Activated CD8-positive, alpha-beta memory T cell treated with anti-CD3 and anti-CD28 coated beads, Interleukin-2, amount 50 U/mL, for 24 hours (primary cell): ENCODE measurements around the gene STX1B.
"Not testable (repeated sequence)": the region's sequence is repeated elsewhere in the genome, so short reads cannot be mapped to it uniquely, and the experiment has no call there.

Experiments used
- DNase-seq: peaks from one replicate; pipeline ENCODE4 v3.0.0-alpha.2; 2020; ENCODE audit errors: extremely low read depth

The STX1B gene

DNA sequence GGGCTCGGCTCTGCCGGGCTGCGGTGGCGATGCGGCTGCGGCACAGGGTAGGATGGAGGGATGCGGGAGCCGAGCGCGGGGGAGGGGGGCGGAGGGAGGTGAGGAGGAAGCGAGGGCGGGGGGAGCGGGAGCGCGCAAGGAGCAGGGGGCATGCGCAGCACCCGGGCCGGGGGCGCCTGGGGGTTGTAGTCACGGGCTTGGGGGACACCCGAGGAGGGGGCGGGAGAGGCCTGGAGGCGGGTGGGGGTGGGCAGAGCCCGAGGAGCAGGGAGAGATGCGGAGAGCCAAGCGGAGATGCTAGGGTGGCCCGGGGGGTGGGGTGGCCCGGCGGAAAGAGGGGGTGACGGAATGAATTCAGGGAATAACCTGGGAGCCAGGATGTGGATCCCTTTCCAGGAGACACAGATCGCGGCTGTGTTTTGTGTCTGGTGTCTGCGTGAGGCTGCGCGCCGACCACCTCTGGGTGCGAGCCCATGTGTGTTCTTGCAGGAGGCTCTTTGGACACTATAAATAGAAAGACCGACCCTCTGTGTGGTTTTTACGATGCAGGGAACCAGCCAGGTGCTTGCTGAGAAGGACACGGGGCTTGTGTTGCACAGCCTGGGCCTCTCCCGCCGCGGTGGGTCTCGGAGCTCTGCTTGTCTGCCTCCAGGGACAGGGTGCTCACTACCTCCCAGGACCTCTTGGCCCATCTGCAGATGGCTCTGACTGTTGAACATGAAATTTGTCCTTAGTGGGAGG lies at the start of gene STX1B:
Gene STX1B, minus strand, starts transcription at position 54 of the 741 bp plus-strand sequence. CDS start 242 bp downstream, outside the sequence.
- DNase-seq: no peak

DNA sequence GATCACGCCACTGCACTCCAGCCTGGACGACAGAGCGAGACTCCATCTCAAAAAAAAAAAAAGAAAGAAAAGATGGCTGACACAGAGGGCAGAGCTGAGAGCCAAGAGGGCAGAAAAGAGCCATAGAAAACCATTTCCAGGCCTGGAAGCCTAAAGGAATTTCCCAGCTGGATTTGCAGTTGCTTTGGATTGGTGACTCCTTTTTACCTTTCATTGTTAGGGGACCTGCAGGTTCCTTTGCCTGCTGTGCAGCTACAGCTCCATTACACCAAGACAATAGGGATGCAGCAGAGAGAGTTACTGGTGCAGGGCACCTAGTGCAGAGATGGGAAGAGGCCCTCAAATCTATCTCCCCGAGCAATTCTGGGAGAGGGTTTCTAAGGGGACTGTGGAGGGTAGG lies 45.2 kb upstream of the STX1B start:
- DNase-seq: no peak

GRCh38 chr16:31052114-31052513 lies 41.7 kb upstream of the STX1B start:
- DNase-seq: no peak

- no peak for DNase-seq
Observed at GRCh38 chr16:31050280-31051030, 40.0 kb upstream of the STX1B start.

DNA sequence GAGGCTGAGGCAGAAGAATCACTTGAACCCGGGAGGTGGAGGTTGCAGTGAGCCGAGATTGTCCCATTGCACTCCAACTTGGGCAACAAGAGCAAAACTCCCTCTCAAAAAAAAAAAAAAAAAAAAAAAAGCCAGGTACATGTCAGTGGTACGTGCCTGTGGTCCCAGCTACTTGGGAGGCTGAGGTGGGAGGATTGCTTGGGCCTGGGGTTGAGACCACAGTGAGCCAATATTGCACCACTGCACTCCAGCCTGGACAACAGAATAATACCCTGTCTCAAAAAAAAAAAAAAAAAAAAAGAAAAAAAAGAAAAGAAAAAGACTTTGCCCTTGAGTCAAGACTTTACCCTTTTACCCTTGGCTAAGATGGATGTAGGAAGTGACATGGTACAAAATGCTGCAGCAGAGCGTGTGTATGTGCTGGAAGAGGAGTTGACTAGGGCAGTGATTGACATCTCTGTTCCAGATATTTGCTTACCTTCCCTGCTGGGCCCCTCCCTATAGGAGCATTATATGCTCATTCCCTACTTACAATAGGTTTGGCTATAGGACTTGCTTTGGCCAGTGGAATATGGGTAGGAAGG lies 33.6 kb upstream of the STX1B start:
- DNase-seq: no peak

DNA sequence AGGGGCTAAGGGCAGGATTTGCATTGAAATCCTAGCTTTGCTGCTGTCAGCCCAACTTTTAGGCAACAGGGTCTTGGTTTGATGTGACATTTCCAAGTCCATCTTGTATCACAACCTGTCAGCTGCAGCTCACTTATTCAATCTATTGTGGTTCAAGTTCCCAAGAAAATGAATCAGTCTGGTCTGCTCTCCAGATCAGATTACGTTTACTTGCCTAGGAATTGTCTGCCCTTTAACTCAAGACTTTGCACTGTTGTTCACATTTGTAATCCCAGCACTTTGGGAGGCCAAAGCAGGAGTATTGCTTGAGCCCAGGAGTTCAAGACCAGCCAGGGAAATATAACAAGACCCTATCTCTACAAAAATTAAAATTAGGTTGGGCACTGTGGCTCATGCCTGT lies 32.9 kb upstream of the STX1B start:
- no peak for DNase-seq

GRCh38 chr16:31042866-31043265 lies 32.4 kb upstream of the STX1B start:
- DNase-seq: no peak

DNA sequence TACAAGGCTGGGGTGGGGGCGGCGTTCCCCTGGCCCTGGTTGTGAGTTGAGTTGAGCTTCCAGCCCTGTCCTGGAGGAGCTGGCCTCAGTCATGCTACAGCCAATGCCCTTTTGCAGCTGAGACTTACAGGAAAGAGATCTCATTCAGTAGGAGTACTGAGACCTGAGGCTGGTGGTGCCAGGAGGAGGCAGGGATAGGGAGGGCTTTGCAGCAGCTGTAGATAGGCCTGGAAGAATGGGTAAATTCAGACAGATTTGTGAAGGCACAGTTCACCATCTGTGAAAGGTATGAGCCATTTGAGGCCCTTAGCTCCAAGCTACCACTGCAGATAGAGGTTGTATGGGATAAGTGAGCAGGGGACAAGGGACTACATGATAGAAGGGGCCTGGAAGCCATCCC lies 28.6 kb upstream of the STX1B start:
- DNase-seq: no peak

GRCh38 chr16:31036691-31037090 lies 26.3 kb upstream of the STX1B start:
- DNase-seq: no peak

DNA sequence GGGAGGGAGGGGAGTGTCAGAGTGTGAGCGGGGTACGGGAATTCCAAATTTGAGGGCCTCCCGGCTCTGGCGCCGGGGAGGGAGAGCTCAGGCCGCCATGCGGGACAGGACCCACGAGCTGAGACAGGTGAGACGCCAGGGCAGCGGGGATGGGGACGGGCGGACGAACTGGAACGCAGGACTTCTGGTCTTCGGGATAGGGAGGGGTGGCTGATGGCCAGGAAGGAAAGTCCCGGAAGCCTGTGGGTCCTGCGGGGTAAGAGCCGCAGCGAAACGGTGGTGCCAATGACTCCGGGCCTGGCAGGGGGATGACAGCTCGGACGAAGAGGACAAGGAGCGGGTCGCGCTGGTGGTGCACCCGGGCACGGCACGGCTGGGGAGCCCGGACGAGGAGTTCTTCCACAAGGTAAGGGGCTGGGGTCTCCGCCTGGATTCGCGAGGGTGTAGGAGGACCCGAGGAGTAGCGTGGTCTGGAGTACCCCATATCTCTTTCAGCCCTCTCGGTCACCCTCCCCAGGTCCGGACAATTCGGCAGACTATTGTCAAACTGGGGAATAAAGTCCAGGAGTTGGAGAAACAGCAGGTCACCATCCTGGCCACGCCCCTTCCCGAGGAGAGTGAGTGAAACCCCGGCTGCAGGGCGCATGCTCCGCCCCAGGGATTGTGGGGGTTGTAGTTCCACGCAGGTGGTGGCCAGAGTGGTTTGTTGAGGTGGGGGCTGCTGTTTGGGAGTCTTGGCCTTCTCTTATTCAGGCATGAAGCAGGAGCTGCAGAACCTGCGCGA lies 23.5 kb upstream of the STX1B start:
- peak; percentile 82 for DNase-seq

- DNase-seq: peak; percentile 94
Observed at GRCh38 chr16:31032736-31033708, 22.6 kb upstream of the STX1B start, which contains the start of gene STX4. STX4 (plus strand) TSS chr16:31033558; CDS start chr16:31033806, 248 bp downstream.

DNA sequence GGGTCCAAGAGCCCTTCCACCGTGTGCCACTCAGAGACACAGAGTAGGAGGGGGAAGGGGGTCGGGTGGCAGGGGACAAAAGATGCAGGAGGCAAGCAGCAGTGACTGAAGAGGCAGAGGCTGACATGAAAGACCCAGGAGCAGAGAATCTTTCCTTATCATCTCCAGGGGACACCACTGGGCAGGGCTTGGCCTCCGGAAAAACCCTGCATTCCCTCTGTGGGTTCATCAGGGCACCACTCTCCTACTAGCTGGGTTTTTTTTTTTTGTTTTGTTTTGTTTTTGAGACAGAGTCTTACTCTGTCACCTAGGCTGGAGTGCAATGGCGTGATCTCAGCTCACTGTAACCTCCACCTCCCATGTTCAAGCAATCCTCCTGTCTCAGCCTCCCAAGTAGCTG lies 20.8 kb upstream of the STX1B start:
- no peak for DNase-seq

DNA sequence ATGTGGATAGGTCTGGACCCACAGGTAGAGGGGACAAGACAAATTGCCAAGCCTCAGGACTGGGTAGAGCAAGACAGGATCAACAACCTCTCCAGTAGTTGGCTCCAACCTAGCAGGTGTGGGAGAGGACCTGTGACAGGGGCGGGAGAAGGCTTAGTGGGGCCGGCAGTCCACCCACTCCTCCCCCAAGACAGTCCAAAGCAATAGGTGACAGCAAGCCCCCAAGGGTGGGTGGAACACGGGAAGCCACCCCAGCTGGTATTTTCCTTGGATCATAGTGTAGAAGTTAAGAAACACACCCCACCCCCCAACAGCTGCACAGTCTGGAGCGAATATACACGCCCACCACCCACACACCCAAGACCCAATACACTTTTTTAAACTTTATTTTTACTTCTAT lies 18.8 kb upstream of the STX1B start:
- DNase-seq: no peak

DNA sequence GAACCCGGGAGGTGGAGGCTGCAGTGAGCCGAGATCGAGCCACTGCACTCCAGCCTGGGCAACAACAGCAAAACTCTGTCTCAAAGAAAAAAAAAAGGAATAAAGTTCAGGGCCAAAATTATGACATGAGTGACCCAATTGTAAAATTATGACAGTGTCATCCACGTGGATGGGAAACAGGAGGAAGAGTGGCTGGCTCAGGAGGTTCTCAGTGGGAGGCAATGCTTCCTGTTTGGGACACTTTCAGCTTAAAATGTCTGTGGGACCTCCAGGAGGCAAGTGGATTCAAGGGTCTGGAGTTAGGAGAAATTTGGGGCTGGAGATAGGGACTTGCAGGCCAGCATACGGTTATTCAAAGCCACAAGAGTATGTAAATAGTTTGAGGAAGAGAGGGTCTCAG lies 14.9 kb upstream of the STX1B start:
- DNase-seq: no peak

- no peak for DNase-seq
Observed at GRCh38 chr16:31023627-31024226, 13.3 kb upstream of the STX1B start.

- no peak for DNase-seq
Observed at GRCh38 chr16:31023252-31023602, 12.8 kb upstream of the STX1B start.

DNA sequence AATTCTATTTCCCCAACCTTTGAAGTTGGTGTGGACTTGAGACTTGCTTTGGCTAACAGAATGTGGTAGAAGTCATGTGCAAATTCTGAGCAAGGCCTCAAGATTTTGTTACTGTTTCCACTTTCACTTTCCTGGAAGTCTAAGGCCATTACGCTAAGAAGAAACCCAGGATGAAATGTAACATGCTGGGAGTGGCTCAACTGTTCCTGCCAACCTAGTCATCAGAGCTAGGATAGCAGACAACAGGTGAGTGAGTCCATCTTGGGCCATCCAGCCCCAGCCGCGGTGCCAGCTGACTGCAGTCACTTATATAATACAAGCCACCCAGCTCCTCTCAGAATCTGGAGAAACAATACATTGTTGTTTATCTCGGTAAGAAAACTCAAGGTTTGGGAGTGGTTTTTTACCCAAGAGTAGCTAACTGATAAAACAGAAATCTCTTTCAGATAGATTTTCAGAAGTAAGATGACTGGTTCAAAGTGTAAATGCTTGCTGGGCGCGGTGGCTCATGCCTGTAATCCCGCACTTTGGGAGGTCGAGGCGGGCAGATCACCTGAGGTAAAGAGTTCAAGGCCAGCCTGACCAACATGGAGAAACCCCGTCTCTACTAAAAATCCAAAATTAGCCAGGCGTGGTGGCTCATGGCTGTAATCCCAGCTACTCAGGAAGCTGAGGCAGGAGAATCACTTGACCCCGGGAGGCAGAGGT lies 12.3 kb upstream of the STX1B start:
- DNase-seq: no peak

DNA sequence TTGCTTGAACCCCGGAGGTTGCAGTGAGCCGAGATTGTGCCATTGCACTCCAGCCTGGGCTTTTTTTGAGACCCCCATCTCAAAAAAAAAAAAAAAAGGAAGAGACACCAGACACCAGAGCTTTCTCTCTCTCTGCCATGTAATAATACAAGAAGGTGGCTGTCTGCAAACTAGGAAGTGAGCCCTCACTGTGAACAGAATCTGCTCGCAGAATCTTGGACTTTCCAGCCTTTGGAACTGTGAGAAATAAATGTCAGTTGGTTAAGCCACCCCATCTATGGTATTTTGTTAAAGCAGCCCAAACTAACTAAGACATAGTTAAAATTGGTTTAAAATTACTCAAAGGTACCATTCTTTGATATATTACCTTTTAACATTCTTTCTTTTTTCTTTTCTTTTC lies 10.1 kb upstream of the STX1B start:
- no peak for DNase-seq

DNA sequence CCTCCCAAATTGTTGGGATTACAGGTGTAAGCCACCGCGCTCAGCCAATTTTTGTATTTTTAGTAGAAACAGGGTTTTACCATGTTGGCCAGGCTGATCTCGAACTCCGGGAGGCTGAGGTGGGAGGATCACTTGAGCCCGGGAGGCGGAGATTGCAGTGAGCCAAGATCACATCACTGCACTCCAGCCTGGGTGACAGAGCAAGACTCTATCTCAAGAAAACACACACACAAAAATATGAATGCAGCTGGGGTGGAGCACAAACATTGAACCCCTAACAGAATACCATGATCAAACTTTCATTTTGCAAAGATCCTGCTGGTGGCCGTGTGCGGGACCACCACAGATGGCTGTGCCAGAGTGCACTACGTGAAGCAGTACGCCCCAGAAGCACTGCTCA lies 7.3 kb upstream of the STX1B start:
- DNase-seq: not testable (repeated sequence)

GRCh38 chr16:31016018-31016417 lies 5.6 kb upstream of the STX1B start:
- no peak for DNase-seq
